Amniotic stem cell (primary cell): Measurements from ENCODE around the gene EVX2.

Experiments used
- DNase-seq: peaks from one replicate; lab custom pipeline; 2025; lab: John Stamatoyannopoulos, UW

The EVX2 gene

DNA sequence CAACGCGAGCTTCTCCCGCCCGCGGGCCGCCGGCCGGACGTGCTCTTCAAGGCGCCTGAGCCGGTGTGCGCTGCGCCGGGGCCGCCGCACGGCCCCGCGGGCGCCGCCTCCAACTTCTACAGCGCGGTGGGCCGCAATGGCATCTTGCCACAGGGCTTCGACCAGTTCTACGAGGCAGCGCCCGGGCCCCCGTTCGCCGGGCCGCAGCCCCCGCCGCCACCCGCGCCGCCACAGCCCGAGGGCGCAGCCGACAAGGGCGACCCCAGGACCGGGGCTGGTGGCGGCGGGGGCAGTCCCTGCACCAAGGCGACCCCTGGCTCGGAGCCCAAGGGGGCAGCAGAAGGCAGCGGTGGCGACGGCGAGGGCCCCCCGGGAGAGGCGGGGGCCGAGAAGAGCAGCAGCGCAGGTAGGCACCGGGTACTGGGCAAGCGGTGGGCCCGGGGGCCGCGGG is 24.0 kb upstream of the EVX2 start:
- DNase-seq: no peak

- DNase-seq: no peak
These were observed 23.1 kb upstream of the EVX2 start, which contains the start of gene HOXD11 for GRCh38 chr2:176106581-176107539. HOXD11 (plus strand) TSS chr2:176107280; CDS start chr2:176107356, 76 bp downstream.

- DNase-seq: no peak
These were observed 22.2 kb upstream of the EVX2 start for GRCh38 chr2:176105730-176106580.

DNA sequence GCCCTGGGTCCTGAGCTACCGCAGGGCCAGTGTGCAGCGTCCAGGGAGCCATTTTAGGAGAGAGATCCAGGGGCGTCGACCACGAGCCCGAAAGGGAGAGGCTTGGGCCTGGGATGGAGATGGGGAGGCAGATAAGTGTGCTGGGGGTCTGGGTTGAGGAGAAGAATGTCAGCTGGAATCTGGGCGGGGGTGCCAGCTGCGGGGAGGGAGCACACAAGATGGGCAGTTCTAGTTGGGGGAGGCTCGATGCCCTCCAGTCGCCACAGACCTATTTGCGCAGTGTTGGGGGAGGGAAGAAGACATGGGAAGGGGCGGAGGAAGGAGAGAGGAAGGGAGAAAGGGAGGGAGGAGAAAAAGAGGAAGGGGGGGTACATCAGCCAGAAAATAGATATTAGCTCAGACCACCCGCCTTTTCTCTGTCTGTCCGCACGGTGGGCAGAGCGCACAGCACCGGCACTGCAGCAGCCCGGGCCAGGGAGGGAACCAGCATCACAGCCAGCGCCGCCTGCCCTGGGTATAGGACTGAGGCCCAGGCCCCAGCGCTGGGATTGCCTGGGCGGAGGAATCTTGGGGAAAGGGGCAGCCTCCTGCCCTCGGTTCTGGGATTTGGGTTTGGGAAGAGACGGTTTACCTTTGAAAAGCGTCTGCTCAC is 21.4 kb upstream of the EVX2 start:
- DNase-seq: no peak

DNA sequence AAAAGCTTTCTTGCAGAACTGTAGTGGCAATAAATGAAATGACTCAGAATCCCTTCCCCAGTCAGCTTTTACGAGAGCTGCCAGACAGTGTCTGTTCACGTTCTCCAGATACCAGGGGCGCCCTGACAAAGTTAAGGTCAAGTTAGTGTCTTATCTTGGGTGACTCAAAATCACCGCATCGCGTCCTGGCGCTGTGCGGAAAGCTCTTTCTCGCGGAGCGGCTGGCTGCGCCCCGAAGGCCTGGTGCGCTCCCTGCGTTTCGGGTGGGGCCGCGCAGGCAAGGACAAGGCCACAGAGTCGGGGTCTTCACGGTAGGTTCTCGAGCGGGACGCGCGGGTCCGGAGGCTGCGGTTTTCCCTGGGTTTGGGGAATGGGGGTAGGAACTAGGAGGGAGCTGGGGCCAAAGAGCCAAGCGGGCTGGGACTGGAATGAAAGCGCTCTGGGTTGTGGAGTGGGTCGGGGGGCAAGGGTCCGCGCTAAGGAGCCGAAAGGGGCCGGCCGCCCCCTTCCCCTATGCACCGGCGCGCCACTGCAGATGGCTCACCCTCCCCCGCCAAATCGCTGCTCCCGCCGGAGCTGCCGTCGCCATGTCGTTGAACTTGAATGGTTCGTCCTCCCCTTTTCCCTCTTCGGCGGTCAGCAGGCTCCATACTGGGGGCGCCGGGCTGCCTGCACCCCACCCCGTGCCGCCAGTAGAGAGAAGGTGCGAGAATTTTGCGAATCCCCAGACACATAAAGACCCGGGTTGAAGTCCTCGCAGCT is 20.7 kb upstream of the EVX2 start:
- DNase-seq: no peak

- DNase-seq: no peak
These were observed 20.1 kb upstream of the EVX2 start for GRCh38 chr2:176103742-176104315.

DNA sequence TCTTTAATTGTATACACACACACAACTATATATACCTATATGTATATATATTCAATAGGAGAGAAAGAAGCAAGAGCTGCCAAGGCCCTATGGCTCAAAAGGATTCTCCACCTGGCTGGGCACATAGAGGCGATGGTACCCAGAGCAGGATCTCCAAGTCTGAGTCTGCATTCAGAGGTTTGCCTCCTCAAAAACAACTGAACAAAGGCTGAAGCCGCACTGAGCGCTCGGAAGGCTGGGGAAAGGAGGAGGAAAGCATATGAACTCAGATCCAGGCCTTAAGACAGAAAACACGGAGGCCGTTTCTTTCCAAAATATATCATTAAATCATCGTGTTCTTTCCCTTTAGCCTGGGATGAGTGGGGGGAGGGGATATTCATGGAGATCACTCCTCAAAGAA is 19.4 kb upstream of the EVX2 start:
- DNase-seq: no peak

DNA sequence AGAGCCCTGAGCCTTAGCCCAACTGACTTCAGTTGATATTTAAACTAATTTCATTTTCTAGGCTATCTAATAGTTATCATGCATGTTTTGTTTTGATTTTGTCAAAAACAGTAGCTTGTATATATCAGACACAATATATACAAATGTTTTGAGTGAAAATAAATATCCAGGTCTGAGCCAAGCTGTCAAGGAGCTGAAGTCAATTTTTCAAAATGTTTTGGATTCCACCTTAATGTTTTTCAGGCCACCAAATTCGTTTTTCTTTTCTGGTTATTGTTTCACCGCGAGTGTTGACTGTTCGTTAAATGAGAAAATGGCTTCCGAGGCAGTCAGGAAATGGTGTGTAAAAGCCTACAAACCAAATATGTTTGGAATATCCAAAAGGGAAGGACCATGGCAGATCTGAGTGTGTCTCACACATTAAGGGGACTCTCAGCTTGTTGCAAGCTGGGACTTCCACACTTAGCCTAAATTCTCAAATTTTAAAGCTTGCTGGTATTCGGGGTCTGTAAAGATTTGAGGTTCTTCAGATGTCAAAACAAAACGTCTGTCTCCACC is 18.6 kb upstream of the EVX2 start:
- DNase-seq: no peak

DNA sequence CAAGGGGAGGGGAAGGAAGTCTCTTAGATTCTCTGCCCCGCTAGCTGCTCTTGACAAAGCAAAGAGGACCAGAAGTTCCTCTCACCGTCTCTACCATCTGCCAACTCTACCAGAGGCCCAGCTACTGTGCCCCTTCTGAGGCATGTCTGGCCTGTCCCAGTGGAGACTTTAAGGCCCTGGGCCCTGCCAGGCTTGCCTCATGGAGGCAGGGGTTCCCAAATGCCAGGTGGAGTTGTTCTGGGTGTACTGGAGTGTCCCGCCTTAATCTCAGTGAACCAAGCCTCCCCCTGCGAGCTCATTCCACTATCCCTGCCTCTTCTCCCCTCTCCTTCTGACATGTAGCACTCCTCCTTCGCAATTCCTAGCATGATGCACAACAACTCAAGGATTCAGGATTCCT is 18.1 kb upstream of the EVX2 start:
- no peak for DNase-seq

DNA sequence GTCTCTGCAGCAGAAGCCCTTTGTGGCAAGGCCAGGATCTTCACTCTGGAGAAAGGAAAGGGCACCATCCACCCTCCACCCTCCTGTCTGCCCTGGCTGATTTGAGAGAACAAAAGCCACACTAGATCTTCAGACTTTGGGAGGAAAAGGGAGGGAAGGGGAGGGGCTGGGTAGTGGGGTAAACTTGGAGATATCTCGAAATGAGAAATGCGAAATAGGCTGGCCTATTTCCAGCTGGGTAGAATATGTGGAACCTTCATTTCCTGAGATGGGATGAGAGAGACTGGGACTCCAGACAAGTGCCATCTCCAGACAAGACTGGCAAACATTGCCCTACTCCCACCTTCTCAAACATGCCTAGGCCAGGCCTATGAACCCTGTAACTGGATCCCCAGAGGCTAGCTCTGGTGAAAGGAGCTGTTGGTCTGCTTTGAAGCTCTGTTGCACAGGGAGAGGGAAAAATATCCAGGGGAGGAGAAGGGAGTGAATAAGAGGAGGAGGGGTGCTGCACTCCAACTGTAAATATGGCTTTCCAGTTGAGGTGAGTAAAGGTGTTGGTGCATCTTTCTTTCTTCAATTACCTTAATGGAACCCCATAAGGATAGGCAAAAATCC is 17.6 kb upstream of the EVX2 start:
- DNase-seq: no peak

DNA sequence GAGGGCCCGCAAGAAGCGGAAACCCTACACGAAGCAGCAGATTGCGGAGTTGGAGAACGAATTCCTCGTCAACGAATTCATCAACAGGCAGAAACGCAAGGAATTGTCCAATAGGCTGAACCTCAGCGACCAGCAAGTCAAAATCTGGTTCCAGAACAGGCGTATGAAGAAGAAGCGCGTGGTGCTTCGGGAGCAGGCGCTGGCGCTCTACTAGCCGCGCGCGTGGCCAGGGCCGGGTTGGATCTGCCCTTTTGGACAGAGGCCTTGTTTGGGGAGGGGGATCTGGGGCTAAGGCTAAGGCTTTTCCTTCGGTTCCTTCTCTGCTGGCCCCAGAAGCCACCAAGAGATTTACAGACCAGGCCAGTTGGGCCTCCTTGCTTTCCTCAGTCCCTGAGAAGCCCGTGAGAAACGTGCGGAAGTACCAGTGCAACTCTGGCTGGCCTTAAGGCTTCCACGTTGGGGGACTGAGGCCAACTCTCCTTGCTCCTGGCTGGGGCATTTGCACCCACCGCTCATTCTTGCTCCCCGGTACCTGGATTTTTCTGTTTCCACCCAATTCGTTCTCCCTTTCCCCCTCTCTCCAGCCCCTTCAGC is 16.9 kb upstream of the EVX2 start:
- DNase-seq: no peak

- DNase-seq: no peak
These were observed 16.2 kb upstream of the EVX2 start, which contains the start of gene HOXD12 for GRCh38 chr2:176099728-176100546. HOXD12 (plus strand) TSS chr2:176099795; CDS start chr2:176099802, 7 bp downstream.

GRCh38 chr2:176099159-176099727 is 15.5 kb upstream of the EVX2 start:
- DNase-seq: no peak

DNA sequence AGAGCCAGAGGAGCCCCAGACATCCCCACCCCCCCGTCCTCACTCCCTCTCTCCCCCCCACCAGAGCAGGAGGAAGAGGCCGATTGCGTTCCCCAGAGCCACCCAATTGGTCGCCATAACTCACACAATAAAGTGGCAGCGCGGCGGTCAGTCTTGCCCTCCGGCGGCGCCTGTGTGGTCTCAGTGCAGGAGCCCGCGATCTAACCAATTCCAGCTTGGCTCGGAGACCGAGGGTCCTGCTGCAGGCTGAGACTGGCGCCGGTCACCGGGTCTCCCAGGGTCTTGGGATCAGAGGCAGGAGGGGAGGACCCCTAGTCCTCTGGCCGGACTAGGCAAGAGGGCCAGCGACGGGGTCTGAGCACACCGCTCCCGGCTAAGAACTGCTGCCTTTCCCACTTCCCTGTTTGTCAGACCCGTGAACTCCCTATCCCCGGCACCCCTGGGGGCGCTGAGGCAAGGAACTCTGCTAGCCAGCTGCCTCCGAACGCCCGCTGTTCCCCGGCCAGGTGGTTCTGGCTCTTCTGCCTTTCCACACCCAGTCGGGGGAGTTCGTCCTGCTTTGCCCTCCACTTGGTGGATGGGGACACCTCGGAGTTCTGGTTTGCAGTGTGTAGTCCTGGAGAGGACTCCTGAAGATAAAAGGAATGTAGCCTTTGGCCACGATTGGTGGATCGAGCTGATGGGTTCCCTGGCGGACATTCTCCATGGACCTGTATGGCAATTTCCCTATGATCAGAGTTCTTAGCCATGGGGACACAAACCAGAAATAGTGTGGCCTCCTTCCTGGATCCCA is 14.8 kb upstream of the EVX2 start:
- DNase-seq: no peak

- DNase-seq: no peak
These were observed 14.1 kb upstream of the EVX2 start for GRCh38 chr2:176097820-176098365.

GRCh38 chr2:176096986-176097819 is 13.4 kb upstream of the EVX2 start:
- peak; percentile 19 for DNase-seq
